ENCODE measurements around the gene EDNRA.
A peak's percentile ranks its signal among the peaks of the same experiment; 100 is the strongest.

DNA sequence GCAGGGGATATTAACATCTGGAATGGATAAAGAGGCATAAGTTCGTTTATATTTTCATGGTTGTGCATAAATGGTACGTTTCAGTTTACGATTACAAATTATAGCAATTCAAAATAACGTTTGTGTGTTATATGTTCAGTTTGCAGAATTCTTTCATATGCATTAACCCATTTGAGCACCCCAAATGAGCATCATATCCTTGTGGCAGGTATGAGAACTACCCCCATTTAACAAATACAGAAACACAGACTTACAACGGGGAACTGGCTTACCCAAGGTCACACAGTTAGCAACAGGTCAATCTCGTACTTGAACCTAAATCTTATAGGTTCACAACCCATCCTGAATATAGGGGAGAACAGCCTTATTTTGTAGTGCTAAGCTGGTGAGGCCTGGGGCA, 33.1 kb downstream of the EDNRA start:
- TF ChIP-seq POLR2A (IDR thresholded peaks at IDR 0.05; ENCODE audit: control extremely low read depth in 1 of 2, low read depth in 2 of 2, low read length in 2 of 2) (no peak), KDM4A (IDR thresholded peaks at IDR 0.05; ENCODE audit: low read depth, low read length, severe bottlenecking) (no peak), CTCF (IDR thresholded peaks at IDR 0.05; ENCODE audit: control extremely low read depth in 1 of 3, insufficient read depth in 1 of 3, low read depth in 1 of 3, low read length in 3 of 3) (peak in 1 of 3 experiments; percentile 30; a peak in 1 of 4 replicates), POLR2AphosphoS5 (IDR thresholded peaks at IDR 0.05; ENCODE audit: low read depth, low read length) (no peak), EZH2 (IDR thresholded peaks at IDR 0.05; ENCODE audit: low read depth, low read length, severe bottlenecking) (no peak), TEAD4 (IDR thresholded peaks at IDR 0.05; ENCODE audit: low read depth, low read length) (0 out of 2 replicates have a peak, but pooled peaks have one; percentile 16), YY1 (IDR thresholded peaks at IDR 0.05; ENCODE audit: low read depth, low read length) (no peak), MAFK (IDR thresholded peaks at IDR 0.05; ENCODE audit: low read depth, low read length) (no peak), ZNF274 (IDR thresholded peaks at IDR 0.05; ENCODE audit: borderline replicate concordance, extremely low read depth, low read length) (no peak), EGR1 (IDR thresholded peaks at IDR 0.05; ENCODE audit: borderline replicate concordance, low read depth, low read length) (no peak), GABPA (IDR thresholded peaks at IDR 0.05; ENCODE audit: borderline replicate concordance, insufficient read depth, low read length) (no peak), CHD2 (IDR thresholded peaks at IDR 0.05; ENCODE audit: low read length) (no peak), RBBP5 (IDR thresholded peaks at IDR 0.05; ENCODE audit: borderline replicate concordance, low read depth, low read length) (no peak), HDAC2 (IDR thresholded peaks at IDR 0.05; ENCODE audit: borderline replicate concordance in 1 of 2, low read depth in 2 of 2, low read length in 2 of 2) (no peak)

Measured in H1 (cell line).